ENCODE data around the gene ZNF699.
"Not testable (repeated sequence)": the region's sequence is repeated elsewhere in the genome, so short reads cannot be mapped to it uniquely, and the experiment has no call there.

ZNF699 gene

DNA sequence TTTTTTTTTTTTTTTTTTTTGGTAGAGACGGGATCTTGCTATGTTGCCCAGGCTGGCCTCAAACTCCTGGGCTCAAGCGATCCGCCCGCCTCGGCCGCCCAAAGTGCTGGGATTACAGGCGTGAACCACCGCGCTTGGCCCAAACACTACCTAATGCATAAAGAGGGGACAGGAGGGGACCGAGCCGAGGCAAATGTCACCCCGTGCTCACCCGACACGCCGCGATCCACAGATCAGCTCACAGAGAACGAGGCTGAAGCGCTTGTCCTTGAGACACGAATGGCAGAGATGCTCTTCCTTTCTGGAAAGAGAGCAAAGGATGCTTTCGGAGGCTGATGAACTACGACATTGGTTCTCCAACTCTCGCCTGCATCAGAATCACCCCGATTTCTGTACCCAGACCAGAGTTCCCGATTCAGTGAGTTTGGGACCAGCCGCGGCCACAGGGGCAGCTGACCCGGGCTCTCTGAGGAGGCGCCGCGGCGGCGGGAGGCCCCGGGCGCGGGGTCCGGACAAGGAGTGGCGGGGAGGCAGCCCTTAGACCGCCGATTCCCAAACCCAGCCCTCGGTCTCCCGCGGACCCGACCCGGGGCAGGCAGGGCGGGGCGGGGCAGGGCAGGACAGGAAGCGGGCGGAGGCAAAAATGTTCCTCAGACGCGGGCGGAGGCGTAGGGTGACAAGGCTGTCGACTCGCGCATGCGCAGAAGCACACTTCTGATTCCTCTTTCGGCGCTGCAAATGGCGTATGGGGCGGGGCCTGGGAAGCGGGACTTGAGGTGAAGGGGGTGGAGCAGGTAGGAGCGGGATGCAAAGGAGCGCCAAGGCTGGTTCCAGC is at the start of gene ZNF699:
TSS of gene ZNF699 (minus strand) at position 700 of the 835 bp plus-strand sequence. CDS start 4,719 bp downstream, outside the sequence.
- peak; percentile 97 to 98 for DNase-seq (ENCODE audit: low read depth in 2 of 2)

GRCh38 chr19:9354651-9355050 is 45.0 kb upstream of the ZNF699 start:
- no peak for DNase-seq (ENCODE audit: low read depth in 2 of 2)

DNA sequence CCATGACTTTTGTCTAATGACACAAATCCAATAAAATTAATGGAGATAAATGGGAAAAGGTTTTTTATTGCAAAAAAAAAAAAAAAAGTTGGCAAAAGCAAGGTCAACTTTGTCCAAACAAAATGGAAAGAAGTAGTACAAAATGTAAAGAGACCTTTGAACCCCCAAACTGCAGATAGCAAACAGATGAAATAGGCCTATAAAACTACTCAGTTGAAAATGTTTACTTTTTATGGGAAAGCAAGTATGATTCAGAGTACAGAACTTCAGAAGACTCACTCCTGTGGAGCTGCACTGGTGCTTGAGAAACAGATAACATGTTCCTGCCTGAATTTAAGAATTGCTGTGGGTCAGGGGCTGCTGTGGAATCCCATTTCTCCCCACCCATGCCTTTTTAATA is 43.4 kb upstream of the ZNF699 start:
- DNase-seq (ENCODE audit: low read depth in 2 of 2) = no peak

- DNase-seq (ENCODE audit: low read depth in 2 of 2) = no peak
Measured at GRCh38 chr19:9352505-9352904, 42.9 kb upstream of the ZNF699 start.

- no peak for DNase-seq (ENCODE audit: low read depth in 2 of 2)
Measured at GRCh38 chr19:9348671-9349070, 39.0 kb upstream of the ZNF699 start.

DNA sequence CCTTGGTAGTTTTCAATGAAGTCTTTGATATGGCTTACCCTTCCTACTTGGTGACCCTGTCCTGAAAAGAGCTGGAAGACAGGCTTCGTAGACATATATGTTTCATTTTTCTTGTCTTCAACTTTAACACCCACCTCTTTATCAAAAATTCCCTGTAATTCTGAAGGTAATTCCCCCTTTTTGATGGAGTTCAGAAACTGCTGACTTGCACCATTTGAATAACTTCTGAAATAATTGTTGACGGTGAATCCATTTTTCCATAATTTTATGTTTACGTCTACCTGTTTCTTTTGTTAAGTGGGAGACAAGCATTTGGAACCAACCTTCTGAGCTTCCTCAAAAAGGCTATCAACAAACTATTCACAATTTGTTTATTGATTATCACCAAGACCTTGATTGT is 38.6 kb upstream of the ZNF699 start:
- DNase-seq (ENCODE audit: low read depth in 2 of 2) = no peak

- DNase-seq (ENCODE audit: low read depth in 2 of 2) = no peak
Measured at GRCh38 chr19:9345005-9345404, 35.4 kb upstream of the ZNF699 start.

DNA sequence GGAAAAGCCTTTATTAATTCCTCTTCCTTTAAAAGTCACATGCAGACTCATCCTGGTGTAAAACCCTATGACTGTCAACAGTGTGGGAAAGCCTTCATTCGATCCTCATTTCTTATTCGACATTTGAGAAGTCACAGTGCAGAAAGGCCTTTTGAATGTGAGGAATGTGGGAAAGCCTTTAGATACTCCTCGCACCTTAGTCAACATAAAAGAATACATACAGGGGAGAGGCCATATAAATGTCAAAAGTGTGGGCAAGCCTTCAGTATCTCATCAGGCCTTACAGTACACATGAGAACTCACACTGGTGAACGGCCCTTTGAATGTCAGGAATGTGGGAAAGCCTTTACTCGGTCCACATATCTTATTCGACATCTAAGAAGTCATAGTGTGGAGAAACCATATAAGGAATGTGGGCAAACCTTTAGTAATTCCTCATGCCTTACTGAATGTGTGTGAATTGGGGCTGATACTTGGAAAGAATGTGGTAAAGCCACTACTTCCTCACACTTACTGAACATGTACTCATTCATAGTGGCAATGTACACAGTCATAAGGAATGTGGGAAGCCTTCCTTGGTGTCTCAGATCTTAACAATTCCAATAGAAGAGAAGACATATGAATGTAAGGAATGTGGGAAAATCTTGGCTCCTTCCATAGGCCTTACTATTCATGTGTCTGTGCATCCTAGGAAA is 33.1 kb upstream of the ZNF699 start:
- no peak for DNase-seq (ENCODE audit: low read depth in 2 of 2)

DNA sequence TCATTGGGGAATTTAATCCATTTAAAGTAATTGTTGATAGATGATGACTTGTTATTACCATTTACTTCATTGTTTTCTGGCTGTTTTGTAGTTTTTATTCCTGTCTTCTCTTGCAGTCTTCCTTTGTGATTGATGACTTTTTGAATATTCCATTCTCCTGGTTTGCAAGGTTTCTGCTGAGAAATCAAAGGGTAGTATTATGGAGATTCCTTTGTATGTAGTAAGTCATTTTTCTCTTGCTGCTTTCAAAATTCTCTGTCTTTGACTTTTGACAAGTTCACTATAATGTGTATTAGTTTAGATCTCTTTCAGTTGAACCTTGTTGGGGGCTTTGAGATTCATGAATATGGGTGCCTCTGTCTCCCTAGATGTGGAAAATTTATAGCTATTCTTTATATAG is 20.4 kb upstream of the ZNF699 start:
- no peak for DNase-seq (ENCODE audit: low read depth in 2 of 2)

GRCh38 chr19:9324584-9324962 is 14.9 kb upstream of the ZNF699 start:
- no peak for DNase-seq (ENCODE audit: low read depth in 2 of 2)

- peak; percentile 92 to 94 for DNase-seq (ENCODE audit: low read depth in 2 of 2)
Measured at GRCh38 chr19:9323919-9324583, 14.4 kb upstream of the ZNF699 start, which contains the start of gene ZNF559. ZNF559 (plus strand) TSS chr19:9324179; CDS start chr19:9338550, 14,371 bp downstream.

GRCh38 chr19:9323557-9323918 is 13.9 kb upstream of the ZNF699 start:
- DNase-seq (ENCODE audit: low read depth in 2 of 2) = peak in 1 of 2 donors; percentile 20

- not testable (repeated sequence) for DNase-seq (ENCODE audit: low read depth in 2 of 2)
Measured at GRCh38 chr19:9322201-9322600, 12.6 kb upstream of the ZNF699 start.

DNA sequence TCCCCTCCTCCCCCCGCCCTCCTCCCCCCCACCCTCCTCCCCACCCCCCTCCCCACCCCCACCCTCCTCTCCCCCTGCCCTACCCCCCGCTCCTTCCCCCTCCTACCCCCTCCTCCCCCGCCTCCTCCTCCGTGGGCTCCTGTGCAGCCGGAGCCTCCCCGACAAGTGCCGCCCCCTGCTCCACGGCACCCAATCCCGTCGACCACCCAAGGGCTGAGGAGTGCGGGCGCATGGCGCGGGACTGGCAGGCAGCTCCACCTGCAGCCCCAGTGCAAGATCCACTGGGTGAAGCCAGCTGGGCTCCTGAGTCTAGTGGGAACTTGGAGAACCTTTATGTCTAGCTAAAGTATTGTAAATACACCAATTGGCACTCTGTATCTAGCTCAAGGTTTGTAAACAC is 12.1 kb upstream of the ZNF699 start:
- not testable (repeated sequence) for DNase-seq (ENCODE audit: low read depth in 2 of 2)

DNA sequence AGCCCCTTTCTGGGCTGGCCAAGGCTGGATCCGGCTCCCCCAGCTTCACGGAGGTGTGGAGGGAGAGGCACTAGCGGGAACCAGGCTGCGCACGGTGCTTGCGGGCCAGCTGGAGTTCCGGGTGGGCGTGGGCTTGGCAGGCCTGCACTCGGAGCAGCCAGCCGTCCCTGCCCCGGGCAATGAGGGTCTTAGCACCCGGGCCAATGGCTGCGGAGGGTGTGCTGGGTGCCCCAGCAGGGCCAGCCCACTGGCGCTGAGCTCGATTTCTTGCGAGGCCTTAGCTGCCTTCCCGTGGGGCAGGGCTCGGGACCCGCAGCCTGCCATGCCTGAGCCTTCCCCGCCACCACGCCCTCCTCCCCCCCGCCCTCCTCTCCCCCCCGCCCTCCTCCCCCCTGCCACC is 11.7 kb upstream of the ZNF699 start:
- DNase-seq (ENCODE audit: low read depth in 2 of 2) = no peak

DNA sequence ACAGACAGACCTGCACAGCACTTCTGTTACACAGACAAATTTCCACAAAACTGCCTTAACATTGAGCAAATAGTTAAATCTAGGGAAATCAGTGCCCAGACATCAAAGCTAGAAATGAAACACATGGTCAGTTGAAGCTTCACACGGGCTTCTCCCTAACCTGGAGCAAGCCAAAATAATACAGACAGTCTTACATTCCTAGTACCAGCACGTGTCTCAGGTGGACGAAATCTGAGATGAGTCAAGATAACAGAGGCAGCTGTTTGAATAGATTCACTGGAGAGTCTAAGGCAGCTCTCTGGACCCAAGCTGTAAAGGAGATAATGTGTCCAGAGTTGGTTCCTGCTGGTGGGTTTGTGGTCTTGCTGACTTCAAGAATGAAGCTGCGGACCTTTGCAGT is 4.1 kb upstream of the ZNF699 start:
- DNase-seq (ENCODE audit: low read depth in 2 of 2) = no peak

- peak; percentile 72 to 81 for DNase-seq (ENCODE audit: low read depth in 2 of 2)
Measured at GRCh38 chr19:9309974-9310446, 372 bp upstream of the ZNF699 start.

GRCh38 chr19:9308091-9308770 is 1.4 kb downstream of the ZNF699 start:
- no peak for DNase-seq (ENCODE audit: low read depth in 2 of 2)

- no peak for DNase-seq (ENCODE audit: low read depth in 2 of 2)
Measured at GRCh38 chr19:9306443-9306842, 3.2 kb downstream of the ZNF699 start.

DNA sequence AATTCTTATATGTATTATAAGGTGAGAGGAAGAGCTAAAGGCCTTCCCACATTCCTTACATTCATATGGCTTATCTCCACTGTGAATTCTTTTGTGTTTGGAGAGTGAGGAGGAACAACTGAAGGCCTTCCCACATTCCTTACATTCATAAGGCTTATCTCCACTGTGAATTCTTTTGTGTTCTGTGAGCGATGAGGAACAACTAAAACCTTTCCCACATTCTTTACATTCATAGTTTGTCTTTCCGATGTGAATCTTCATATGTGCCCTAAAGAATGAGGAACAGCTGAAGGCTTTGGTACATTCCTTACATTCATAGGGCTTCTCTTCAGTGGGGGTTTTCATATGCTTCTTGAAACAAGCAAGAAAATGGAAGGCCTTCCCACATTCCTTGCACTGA is 13.3 kb downstream of the ZNF699 start:
- no peak for DNase-seq (ENCODE audit: low read depth in 2 of 2)

GRCh38 chr19:9295411-9295849 is 14.2 kb downstream of the ZNF699 start:
- no peak for DNase-seq (ENCODE audit: low read depth in 2 of 2)

Data from stimulated activated CD8-positive, alpha-beta memory T cell treated with anti-CD3 and anti-CD28 coated beads, Interleukin-2, amount 100 ng/mL, for 48 hours (primary cell).